HG02970 (cell line): ENCODE results near the gene SYNJ2.

Experiments
- ATAC-seq: cut with Tn5 transposase; IDR thresholded peaks from one replicate; pipeline ENCODE4 v1.9.1; 2021; ENCODE audit warnings: mild to moderate bottlenecking, moderate library complexity, moderate number of reproducible peaks; ENCODE audit not compliant: unreplicated experiment, low FRiP score

SYNJ2 gene

GRCh38 chr6:157980288-157981131 is 1.2 kb upstream of the SYNJ2 start:
- ATAC-seq = peak; percentile 12

GRCh38 chr6:157981132-157981394 is 600 bp upstream of the SYNJ2 start:
- no peak for ATAC-seq

GRCh38 chr6:157982102-157982562 is 469 bp downstream of the SYNJ2 start:
- ATAC-seq = peak; percentile 28

- ATAC-seq = no peak
These were observed 1.1 kb downstream of the SYNJ2 start for GRCh38 chr6:157982563-157983405.

GRCh38 chr6:157983406-157984119 is 1.9 kb downstream of the SYNJ2 start:
- ATAC-seq = no peak

- ATAC-seq = no peak
These were observed 2.5 kb downstream of the SYNJ2 start for GRCh38 chr6:157984128-157984527.

- no peak for ATAC-seq
These were observed 3.1 kb downstream of the SYNJ2 start for GRCh38 chr6:157984686-157985225.

GRCh38 chr6:157985378-157986155 is 3.9 kb downstream of the SYNJ2 start:
- ATAC-seq = no peak

GRCh38 chr6:157987788-157988699 is 6.4 kb downstream of the SYNJ2 start:
- ATAC-seq = no peak

GRCh38 chr6:157988700-157989063 is 7.0 kb downstream of the SYNJ2 start:
- no peak for ATAC-seq

GRCh38 chr6:157989541-157990289 is 8.1 kb downstream of the SYNJ2 start:
- no peak for ATAC-seq

- no peak for ATAC-seq
These were observed 8.8 kb downstream of the SYNJ2 start for GRCh38 chr6:157990321-157991066.

- no peak for ATAC-seq
These were observed 9.4 kb downstream of the SYNJ2 start for GRCh38 chr6:157991067-157991432.

GRCh38 chr6:157993076-157993475 is 11.4 kb downstream of the SYNJ2 start:
- no peak for ATAC-seq

- no peak for ATAC-seq
These were observed 12.6 kb downstream of the SYNJ2 start for GRCh38 chr6:157994125-157994795.

- no peak for ATAC-seq
These were observed 13.8 kb downstream of the SYNJ2 start for GRCh38 chr6:157995458-157995857.

- no peak for ATAC-seq
These were observed 14.6 kb downstream of the SYNJ2 start for GRCh38 chr6:157996201-157996712.
